Occipital lobe (tissue), 2 donors: ENCODE results near the gene SLC9A8. TPM values are rescaled to one million over a fixed set of nuclear protein-coding genes. Genes with fewer than 3 reads are reported as not detected.
A peak's percentile ranks its signal among the peaks of the same experiment; 100 is the strongest.

ENCODE experiments used
- DNase-seq: peaks from one replicate; lab custom pipeline; 2025; lab: John Stamatoyannopoulos, UW
- total RNA-seq: library from RNA; depleted of rRNA; stranded (reverse); fragments of >200 nt; gene quantifications from one replicate; pipeline ENCODE4 v1.2.3, GENCODE V29; 2014

The SLC9A8 gene
- total RNA-seq, 1 donor from 2014 or later, result 6.1 TPM

GRCh38 chr20:49874696-49875095 is 62.1 kb downstream of the SLC9A8 start:
- no peak for DNase-seq

GRCh38 chr20:49877386-49877921 is 64.8 kb downstream of the SLC9A8 start:
- DNase-seq, result no peak

- no peak for DNase-seq
Measured at GRCh38 chr20:49878977-49879376, 66.3 kb downstream of the SLC9A8 start.

GRCh38 chr20:49880177-49880576 is 67.5 kb downstream of the SLC9A8 start:
- DNase-seq, result no peak

GRCh38 chr20:49880724-49881445 is 68.3 kb downstream of the SLC9A8 start:
- no peak for DNase-seq

- DNase-seq, result no peak
Measured at GRCh38 chr20:49882171-49882970, 69.7 kb downstream of the SLC9A8 start.

GRCh38 chr20:49883246-49883802 is 70.7 kb downstream of the SLC9A8 start:
- no peak for DNase-seq

GRCh38 chr20:49885558-49886332 is 73.1 kb downstream of the SLC9A8 start:
- no peak for DNase-seq

- no peak for DNase-seq
Measured at GRCh38 chr20:49886571-49887213, 74.1 kb downstream of the SLC9A8 start.

- no peak for DNase-seq
Measured at GRCh38 chr20:49887251-49888211, 74.9 kb downstream of the SLC9A8 start.

- DNase-seq, result peak; percentile 65
Measured at GRCh38 chr20:49888212-49889000, 75.8 kb downstream of the SLC9A8 start.

- DNase-seq, result no peak
Measured at GRCh38 chr20:49889001-49889934, 76.6 kb downstream of the SLC9A8 start.

- DNase-seq, result no peak
Measured at GRCh38 chr20:49889935-49890333, 77.3 kb downstream of the SLC9A8 start.

GRCh38 chr20:49890471-49891361 is 78.1 kb downstream of the SLC9A8 start:
- no peak for DNase-seq

GRCh38 chr20:49891476-49892110 is 79.0 kb downstream of the SLC9A8 start:
- no peak for DNase-seq

- DNase-seq, result no peak
Measured at GRCh38 chr20:49892260-49892659, 79.6 kb downstream of the SLC9A8 start.
